H9 (cell line): ENCODE data around the gene ITGA1. TPM values are rescaled to one million over a fixed set of nuclear protein-coding genes. Genes with fewer than 3 reads are reported as not detected.

Experiments
- DNase-seq: peaks from one replicate; pipeline ENCODE4 v3.0.0-alpha.2; 2017
- H2AFZ ChIP-seq: one replicate; pipeline ENCODE4 v1.6.1; 2013; ENCODE audit warnings: mild to moderate bottlenecking, low read length, control low read depth, moderate library complexity
- H2AK5ac ChIP-seq: 2 replicates; pipeline ENCODE4 v1.6.1; 2013; ENCODE audit warnings: low read length, control low read depth, mixed read lengths; ENCODE audit not compliant: insufficient read length
- H2BK120ac ChIP-seq: one replicate; pipeline ENCODE4 v1.6.1; 2013; ENCODE audit warnings: low read depth, mild to moderate bottlenecking, low read length, control low read depth, inconsistent platforms; ENCODE audit not compliant: poor library complexity, severe bottlenecking
- H2BK12ac ChIP-seq: 2 replicates; pipeline ENCODE4 v1.6.1; 2013; ENCODE audit warnings: low read length, control low read depth, mixed read lengths, low read depth; ENCODE audit not compliant: insufficient read length
- H2BK15ac ChIP-seq: 2 replicates; pipeline ENCODE4 v1.6.1; 2013; ENCODE audit warnings: low read depth, low read length, control low read depth
- H2BK20ac ChIP-seq: one replicate; pipeline ENCODE4 v1.6.1; 2013; ENCODE audit warnings: low read depth, mild to moderate bottlenecking, low read length, control low read depth, inconsistent platforms; ENCODE audit not compliant: poor library complexity, severe bottlenecking
- H2BK5ac ChIP-seq: 2 replicates; pipeline ENCODE4 v1.6.1; 2013; ENCODE audit warnings: low read length, control low read depth, mixed read lengths; ENCODE audit not compliant: insufficient read length
- H3K14ac ChIP-seq: 2 replicates; pipeline ENCODE4 v1.6.1; 2013; ENCODE audit warnings: low read length, control low read depth; ENCODE audit not compliant: insufficient read depth
- H3K18ac ChIP-seq: 2 replicates; pipeline ENCODE4 v1.6.1; 2013; ENCODE audit warnings: low read depth, mild to moderate bottlenecking, mixed read lengths, low read length, control low read depth; ENCODE audit not compliant: insufficient read length
- H3K23ac ChIP-seq: 2 replicates; pipeline ENCODE4 v1.6.1; 2013; ENCODE audit warnings: low read length, control low read depth, mixed read lengths, low read depth; ENCODE audit not compliant: insufficient read length
- H3K23me2 ChIP-seq: 2 replicates; pipeline ENCODE4 v1.6.1; 2013; ENCODE audit warnings: low read depth, mild to moderate bottlenecking, mixed read lengths, low read length, control low read depth; ENCODE audit not compliant: insufficient read length, poor library complexity, severe bottlenecking
- H3K27ac ChIP-seq: 2 replicates; pipeline ENCODE4 v1.5.1; 2013; ENCODE audit warnings: low read length, control low read depth, mixed read lengths, low read depth; ENCODE audit not compliant: insufficient read length
- H3K27me3 ChIP-seq: 2 replicates; pipeline ENCODE4 v1.6.1; 2013; ENCODE audit warnings: low read length, control low read depth, inconsistent platforms; ENCODE audit not compliant: insufficient read depth
- H3K4ac ChIP-seq: 2 replicates; pipeline ENCODE4 v1.6.1; 2013; ENCODE audit warnings: low read depth, mild to moderate bottlenecking, control low read depth, inconsistent platforms, low read length, moderate library complexity
- H3K4me1 ChIP-seq: 2 replicates; pipeline ENCODE4 v1.6.1; 2013; ENCODE audit warnings: low read length, control low read depth, inconsistent platforms; ENCODE audit not compliant: insufficient read depth
- H3K4me2 ChIP-seq: 2 replicates; pipeline ENCODE4 v1.6.1; 2013; ENCODE audit warnings: low read length, control low read depth, mixed read lengths; ENCODE audit not compliant: insufficient read length, insufficient read depth
- H3K56ac ChIP-seq: 2 replicates; pipeline ENCODE4 v1.6.1; 2013; ENCODE audit warnings: low read depth, mild to moderate bottlenecking, mixed read lengths, low read length, control low read depth; ENCODE audit not compliant: insufficient read length
- H3K79me1 ChIP-seq: 2 replicates; pipeline ENCODE4 v1.6.1; 2013; ENCODE audit warnings: low read depth, mild to moderate bottlenecking, moderate library complexity, low read length, control low read depth, inconsistent platforms; ENCODE audit not compliant: insufficient read depth, poor library complexity, severe bottlenecking
- H3K79me2 ChIP-seq: 2 replicates; pipeline ENCODE4 v1.6.1; 2013; ENCODE audit warnings: low read length, control low read depth, inconsistent platforms; ENCODE audit not compliant: insufficient read depth
- H3K9ac ChIP-seq: 2 replicates; pipeline ENCODE4 v1.6.1; 2013; ENCODE audit warnings: low read length, control low read depth, mixed read lengths; ENCODE audit not compliant: insufficient read length; ENCODE audit errors: extremely low read depth
- H3K9me3 ChIP-seq: one replicate; pipeline ENCODE4 v1.6.1; 2013; ENCODE audit warnings: low read depth, low read length, inconsistent platforms; ENCODE audit not compliant: control insufficient read depth
- H3T11ph ChIP-seq: one replicate; pipeline ENCODE4 v1.6.1; 2013; ENCODE audit warnings: mild to moderate bottlenecking, low read length, control low read depth, inconsistent platforms
- H4K20me1 ChIP-seq: one replicate; pipeline ENCODE4 v1.6.1; 2013; ENCODE audit not compliant: control insufficient read depth, insufficient read length, insufficient read depth
- H4K5ac ChIP-seq: 2 replicates; pipeline ENCODE4 v1.6.1; 2013; ENCODE audit warnings: low read depth, mild to moderate bottlenecking, mixed read lengths, low read length, control low read depth; ENCODE audit not compliant: insufficient read length
- H4K8ac ChIP-seq: replicated peaks from 2 replicates; pipeline ENCODE4 v1.6.1; 2013; ENCODE audit warnings: low read length, control low read depth, mixed read lengths, low read depth; ENCODE audit not compliant: insufficient read length
- H4K91ac ChIP-seq: 2 replicates; pipeline ENCODE4 v1.6.1; 2013; ENCODE audit warnings: low read depth, mild to moderate bottlenecking, moderate library complexity, mixed read lengths, low read length, control low read depth; ENCODE audit not compliant: insufficient read length
- H3K27ac Mint-ChIP-seq, 3 experiments: 2 replicates in 2 of 3; 3 replicates in 1 of 3; pipeline ENCODE4 v1.8.0; 2020 to 2021; ENCODE audit warnings: mixed read lengths in 3 of 3, mild to moderate bottlenecking in 1 of 3, moderate library complexity in 1 of 3
- H3K27me3 Mint-ChIP-seq: 2 replicates; pipeline ENCODE4 v1.8.0; 2021; ENCODE audit warnings: low read depth, mild to moderate bottlenecking, moderate library complexity, mixed read lengths
- H3K36me3 Mint-ChIP-seq, 3 experiments: 2 replicates in 2 of 3; 3 replicates in 1 of 3; pipeline ENCODE4 v1.8.0; 2020 to 2021; ENCODE audit warnings: low read depth in 3 of 3, mixed read lengths in 3 of 3; ENCODE audit not compliant: insufficient read depth in 1 of 3
- H3K4me1 Mint-ChIP-seq, 2 experiments: 2 replicates each; pipeline ENCODE4 v1.8.0; 2020; ENCODE audit warnings: mixed read lengths in 2 of 2
- H3K4me3 Mint-ChIP-seq, 2 experiments: 2 replicates in 1 of 2; 3 replicates in 1 of 2; pipeline ENCODE4 v1.8.0; 2020 to 2021; ENCODE audit warnings: mild to moderate bottlenecking in 2 of 2, mixed read lengths in 2 of 2, moderate library complexity in 1 of 2
- H3K9me3 Mint-ChIP-seq, 2 experiments: 2 replicates in 1 of 2; 3 replicates in 1 of 2; pipeline ENCODE4 v1.8.0; 2020; ENCODE audit warnings: mild to moderate bottlenecking in 2 of 2, mixed read lengths in 2 of 2, moderate library complexity in 1 of 2
- CTCF ChIP-seq: fragments of 200-600 bp; sonication (generic); conservative IDR thresholded peaks from 3 replicates; pipeline ENCODE4 v1.8.0; 2021; ENCODE audit warnings: antibody characterized with exemption, mild to moderate bottlenecking
- WGBS: extraction: QIAGEN DNeasy Blood & Tissue Kit; methylation state at CpG from one replicate; pipeline ENCODE4 v1.1.7; 2013; ENCODE audit warnings: missing lambda C conversion rate, low lambda C conversion rate, mixed read lengths; ENCODE audit not compliant: insufficient read length; ENCODE audit errors: extremely low coverage; 5-methylcytosine and 5-hydroxymethylcytosine counted together
- total RNA-seq: library from RNA; stranded (reverse); gene quantifications from 2 replicates; pipeline ENCODE4 v1.2.1, GENCODE V29; 2021

Gene ITGA1
- total RNA-seq, 1 experiment from 2014 or later: 3.9 TPM

DNA sequence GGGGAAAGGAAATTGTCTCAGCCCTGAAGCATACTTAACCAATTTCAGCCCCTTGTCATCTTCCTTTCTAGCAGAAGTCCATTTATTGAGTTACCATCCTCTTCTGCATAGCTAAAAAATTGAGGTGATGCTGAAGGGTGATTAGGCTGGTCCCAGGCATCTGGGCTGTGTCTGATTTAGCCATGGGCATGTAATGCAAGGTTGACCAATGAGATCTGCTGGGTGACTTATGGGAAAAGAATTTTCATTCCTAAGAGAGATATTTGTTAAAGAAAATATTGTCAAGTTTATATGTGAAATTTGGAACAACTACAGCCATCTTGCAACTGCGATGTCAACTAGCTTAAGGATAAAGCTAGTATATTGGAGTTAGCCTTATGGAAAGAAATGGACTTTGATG, 206.6 kb downstream of the ITGA1 start:
- no peak for TF ChIP-seq CTCF
- H3K4me3 Mint-ChIP-seq: no peak overlapping the region
- H2BK5ac ChIP-seq: no peak overlapping the region
- H3K9me3 Mint-ChIP-seq: no peaks in the 10 kb centered on the region
- peaks cover 9% of the 10 kb centered on the region for H3K23me2 ChIP-seq
- no peak overlapping the region for H3K27ac ChIP-seq
- H3K4me1 Mint-ChIP-seq: peaks cover 3 to 5% of the 10 kb centered on the region in 2 experiments
- no peak overlapping the region for H4K91ac ChIP-seq
- no peak overlapping the region for H2BK120ac ChIP-seq
- no peaks in the 10 kb centered on the region for H3K9me3 ChIP-seq
- DNase-seq: no peak
- H2AFZ ChIP-seq: no peak overlapping the region
- no peak overlapping the region for H4K5ac ChIP-seq
- H3K27me3 Mint-ChIP-seq: peaks cover 7% of the 10 kb centered on the region
- no CpG with 5 or more reads among the region's 1 CpG for WGBS
- no peak overlapping the region for H3K4me2 ChIP-seq
- H3K56ac ChIP-seq: no peak overlapping the region
- no peak overlapping the region for H3T11ph ChIP-seq
- H3K9ac ChIP-seq: no peak overlapping the region
- no peaks in the 10 kb centered on the region for H3K4me1 ChIP-seq
- no peaks in the 10 kb centered on the region; the same call in 1 of the 2 replicates for H3K79me2 ChIP-seq
- H2BK20ac ChIP-seq: no peak overlapping the region
- H2BK15ac ChIP-seq: no peak overlapping the region
- no peak overlapping the region for H2BK12ac ChIP-seq
- H3K4ac ChIP-seq: no peak overlapping the region
- no peaks in the 10 kb centered on the region for H3K27me3 ChIP-seq
- no peak overlapping the region for H3K23ac ChIP-seq
- no peaks in the 10 kb centered on the region for H4K20me1 ChIP-seq
- H3K79me1 ChIP-seq: no peaks in the 10 kb centered on the region
- no peaks in the 10 kb centered on the region for H3K36me3 Mint-ChIP-seq
- H3K14ac ChIP-seq: no peak overlapping the region
- no peak overlapping the region for H3K18ac ChIP-seq
- no peak overlapping the region for H2AK5ac ChIP-seq
- no peak overlapping the region for H4K8ac ChIP-seq
- H3K27ac Mint-ChIP-seq: no peak overlapping the region
